ENCODE measurements around the gene SHISA8. TPM values are rescaled to one million over a fixed set of nuclear protein-coding genes. Genes with fewer than 3 reads are reported as not detected.

SHISA8 gene
- polyA plus RNA-seq, 10 donors: 0.12 to 0.28 (median 0.14) TPM; not detected in 7

- DNase-seq: no peak
These were observed 52.2 kb downstream of the SHISA8 start for GRCh38 chr22:41862530-41863266.

DNA sequence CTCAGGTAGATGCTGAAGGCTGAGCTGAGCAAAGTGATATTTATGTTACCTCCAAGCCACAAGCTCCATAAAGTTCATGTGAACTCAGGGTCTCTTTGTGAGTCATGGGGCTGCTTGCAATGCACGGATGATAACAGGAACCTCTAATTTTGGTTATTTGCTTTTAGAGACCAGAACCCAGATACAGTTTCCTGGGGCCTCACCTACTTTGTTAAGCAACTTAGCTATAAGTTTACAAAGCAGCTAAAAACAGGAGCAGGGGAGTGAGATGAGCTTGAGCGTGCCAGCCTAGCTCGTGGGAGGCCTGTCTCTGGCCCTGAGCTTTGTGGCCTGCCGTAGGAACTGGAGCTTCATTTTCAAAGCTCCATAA is 52.7 kb downstream of the SHISA8 start:
- no peak for DNase-seq

Other genes with a start within 250 kb of the SHISA8 start
- gene SNU13, start 226.2 kb downstream of the SHISA8 start, polyA plus RNA-seq (ENCODE audit: insufficient read length in 10 of 10): 100 to 1,000 TPM in 8 of 10 donors, 10 to 100 TPM in 2; 93.9 to 128 (median 111) TPM
- 1 to 10 TPM in 7 of 10 donors, under 1 TPM in 3; 0.54 to 3.1 (median 1.3) TPM for gene MEI1, start 215.6 kb downstream of the SHISA8 start, polyA plus RNA-seq (ENCODE audit: insufficient read length in 10 of 10)
- 10 to 100 TPM in 1 of 10 donors, 1 to 10 TPM in 9; 7.1 to 10.6 (median 8.5) TPM for gene CCDC134, start 114.4 kb downstream of the SHISA8 start, polyA plus RNA-seq (ENCODE audit: insufficient read length in 10 of 10)
- gene SREBF2, start 82.0 kb downstream of the SHISA8 start, polyA plus RNA-seq (ENCODE audit: insufficient read length in 10 of 10): 100 to 1,000 TPM in 1 of 10 donors, 10 to 100 TPM in 9; 60.8 to 102 (median 78.3) TPM
- 1 to 10 TPM in 8 of 10 donors, under 1 TPM in 2; 0.70 to 2.3 (median 1.4) TPM for gene TNFRSF13C, start 11.7 kb upstream of the SHISA8 start, polyA plus RNA-seq (ENCODE audit: insufficient read length in 10 of 10)
- gene CENPM, start 32.1 kb upstream of the SHISA8 start, polyA plus RNA-seq (ENCODE audit: insufficient read length in 10 of 10): 1 to 10 TPM; 4.3 to 9.7 (median 6.0) TPM
- gene SEPTIN3, start 54.4 kb upstream of the SHISA8 start, polyA plus RNA-seq (ENCODE audit: insufficient read length in 10 of 10): 1 to 10 TPM in 6 of 10 donors, under 1 TPM in 4; 0.68 to 2.9 (median 1.1) TPM
- gene WBP2NL, start 83.7 kb upstream of the SHISA8 start, polyA plus RNA-seq (ENCODE audit: insufficient read length in 10 of 10): 1 to 10 TPM in 7 of 10 donors, under 1 TPM in 3; 0.48 to 2.4 (median 1.2) TPM
- gene NAGA, start 155.7 kb upstream of the SHISA8 start, polyA plus RNA-seq (ENCODE audit: insufficient read length in 10 of 10): 10 to 100 TPM; 16.9 to 28.0 (median 20.9) TPM
- gene PHETA2, start 159.2 kb upstream of the SHISA8 start, polyA plus RNA-seq (ENCODE audit: insufficient read length in 10 of 10): 10 to 100 TPM; 14.5 to 33.0 (median 19.8) TPM
- 100 to 1,000 TPM in 9 of 10 donors, 10 to 100 TPM in 1; 94.1 to 156 (median 122) TPM for gene SMDT1, start 164.6 kb upstream of the SHISA8 start, polyA plus RNA-seq (ENCODE audit: insufficient read length in 10 of 10)
- 100 to 1,000 TPM in 3 of 10 donors, 10 to 100 TPM in 7; 84.3 to 130 (median 95.8) TPM for gene NDUFA6, start 175.7 kb upstream of the SHISA8 start, polyA plus RNA-seq (ENCODE audit: insufficient read length in 10 of 10)
- gene CYP2D6, start 215.7 kb upstream of the SHISA8 start, polyA plus RNA-seq (ENCODE audit: insufficient read length in 10 of 10): 1 to 10 TPM in 7 of 10 donors, under 1 TPM in 3; 0.59 to 3.7 (median 1.2) TPM